B cell (primary cell): ENCODE results near the gene RPL36. TPM values are rescaled to one million over a fixed set of nuclear protein-coding genes. Genes with fewer than 3 reads are reported as not detected.
"Not testable (repeated sequence)": the region's sequence is repeated elsewhere in the genome, so short reads cannot be mapped to it uniquely, and the experiment has no call there.

Source experiments
- ATAC-seq: fragments of 200-7000 bp; cut with Tn5 transposase; one replicate; pipeline ENCODE4 v1.10.0; 2021; ENCODE audit warnings: low read depth, mild to moderate bottlenecking, moderate number of reproducible peaks, moderate library complexity
- CTCF ChIA-PET: fragments of 350-600 bp; sonication (Branson Sonifier 250); formaldehyde crosslinking; loops from one replicate; lab custom pipeline; 2021; ENCODE audit warnings: antibody characterized with exemption, inconsistent platforms; lab: Charles Lee
- POLR2A ChIA-PET: fragments of 350-600 bp; sonication (Branson Sonifier 250); formaldehyde crosslinking; loops from one replicate; lab custom pipeline; 2021; ENCODE audit warnings: antibody characterized with exemption; lab: Charles Lee
- DNase-seq: peaks from one replicate; pipeline ENCODE4 v3.0.0; 2013
- H2AFZ ChIP-seq: 2 replicates; pipeline ENCODE4 v1.6.1; 2012; ENCODE audit warnings: mild to moderate bottlenecking, low read depth, low read length; ENCODE audit not compliant: insufficient read depth, poor library complexity, severe bottlenecking
- H3K27ac ChIP-seq, 2 donors: 1 replicate in 1 of 2; 2 replicates in 1 of 2; pipeline ENCODE4 v1.5.1; 2012 to 2013; ENCODE audit warnings: low read length in 2 of 2, mild to moderate bottlenecking in 2 of 2, moderate library complexity in 1 of 2
- H3K27me3 ChIP-seq, 4 experiments: fragments of 200-600 bp in 1 of 4; sonication (generic) in 1 of 4; replicated peaks in 1 of 4; 1 replicate in 2 of 4; 2 replicates in 2 of 4; pipeline versions ENCODE4 v1.6.1 to v1.7.0; 2013 to 2016; ENCODE audit warnings: low read length in 3 of 4, mild to moderate bottlenecking in 2 of 4, mixed read lengths in 1 of 4, moderate library complexity in 1 of 4; ENCODE audit not compliant: insufficient read depth in 4 of 4, control insufficient read depth in 3 of 4; ENCODE audit errors: control extremely low read depth in 1 of 4
- H3K36me3 ChIP-seq, 2 experiments: replicated peaks in 1 of 2; 1 replicate in 1 of 2; 2 replicates in 1 of 2; pipeline versions ENCODE4 v1.6.1 to v1.7.1; 2013; ENCODE audit warnings: low read length in 1 of 2; ENCODE audit not compliant: insufficient read depth in 2 of 2, control insufficient read depth in 1 of 2; ENCODE audit errors: control extremely low read depth in 1 of 2, extremely low read depth in 1 of 2
- H3K4me1 ChIP-seq, 2 donors: fragments of 200-600 bp in 1 of 2; sonication (generic) in 1 of 2; 1 replicate in 1 of 2; 2 replicates in 1 of 2; pipeline versions ENCODE4 v1.5.1 to v1.6.1; 2013 to 2017; ENCODE audit warnings: low read length in 2 of 2; ENCODE audit not compliant: control insufficient read depth in 2 of 2, insufficient read depth in 2 of 2
- H3K4me2 ChIP-seq: replicated peaks from 2 replicates; pipeline ENCODE3; 2012; ENCODE audit warnings: mild to moderate bottlenecking, low read depth, low read length; ENCODE audit not compliant: poor library complexity, severe bottlenecking
- H3K4me3 ChIP-seq, 5 experiments: fragments of 200-600 bp in 1 of 5; sonication (generic) in 1 of 5; 1 replicate in 3 of 5; 2 replicates in 2 of 5; pipeline versions ENCODE4 v1.5.1 to v1.7.0; 2011 to 2016; ENCODE audit warnings: low read length in 4 of 5, mild to moderate bottlenecking in 4 of 5, low read depth in 2 of 5, control low read depth in 1 of 5, moderate library complexity in 1 of 5; ENCODE audit not compliant: insufficient read depth in 1 of 5; ENCODE audit errors: control extremely low read depth in 1 of 5, extremely low read depth in 1 of 5
- H3K79me2 ChIP-seq: fragments of 200-600 bp; sonication (generic); one replicate; pipeline ENCODE4 v1.6.0; 2016; ENCODE audit warnings: low read length; ENCODE audit not compliant: control insufficient read depth, insufficient read depth
- H3K9ac ChIP-seq: fragments of 200-600 bp; sonication (generic); 2 replicates; pipeline ENCODE4 v1.6.1; 2017; ENCODE audit warnings: mild to moderate bottlenecking, low read length, moderate library complexity
- H3K9me3 ChIP-seq, 3 donors: one replicate each; pipeline versions ENCODE4 v1.6.1 to v1.7.1; 2013; ENCODE audit warnings: low read length in 2 of 3; ENCODE audit not compliant: control insufficient read depth in 2 of 3, insufficient read depth in 1 of 3; ENCODE audit errors: control extremely low read depth in 1 of 3
- H4K20me1 ChIP-seq: 2 replicates; pipeline ENCODE4 v1.6.0; 2012; ENCODE audit warnings: mild to moderate bottlenecking, low read length; ENCODE audit not compliant: insufficient read depth, control insufficient read depth, poor library complexity, severe bottlenecking
- H3K27ac Mint-ChIP-seq: one replicate; pipeline ENCODE4 v1.8.0; 2021; ENCODE audit warnings: mixed read lengths
- H3K27me3 Mint-ChIP-seq: one replicate; pipeline ENCODE4 v1.8.0; 2021; ENCODE audit warnings: mixed read lengths
- H3K4me1 Mint-ChIP-seq: one replicate; pipeline ENCODE4 v1.8.0; 2021; ENCODE audit warnings: mixed read lengths
- H3K4me3 Mint-ChIP-seq: one replicate; pipeline ENCODE4 v1.8.0; 2021; ENCODE audit warnings: mixed read lengths
- H3K9me3 Mint-ChIP-seq: one replicate; pipeline ENCODE4 v1.8.0; 2022; ENCODE audit warnings: mixed read lengths; ENCODE audit not compliant: insufficient read depth
- CTCF ChIP-seq: fragments of 200-600 bp; IDR thresholded peaks from one replicate; pipeline ENCODE4 v1.8.0; 2022; ENCODE audit warnings: antibody characterized with exemption, mild to moderate bottlenecking
- EZH2 ChIP-seq: IDR thresholded peaks from 2 replicates; pipeline ENCODE4 v1.6.1; 2012; ENCODE audit warnings: borderline replicate concordance, low read depth, mild to moderate bottlenecking, moderate library complexity, low read length; ENCODE audit not compliant: insufficient read depth, poor library complexity, severe bottlenecking
- WGBS: methylation state at CpG from one replicate; pipeline ENCODE4 v1.1.5; 2013; ENCODE audit warnings: missing lambda C conversion rate; ENCODE audit not compliant: insufficient coverage; 5-methylcytosine and 5-hydroxymethylcytosine counted together
- intact Hi-C: fragments of 100-400 bp; cut with micrococcal nuclease; formaldehyde crosslinking; loops from one replicate; pipeline ENCODE4 v1.10.0; 2022
- polyA plus RNA-seq: library from polyadenylated mRNA; depleted of rRNA; stranded (reverse); fragments of >200 nt; gene quantifications from 2 replicates; pipeline ENCODE4 v1.2.3, GENCODE V29; 2012
- total RNA-seq, 2 donors: library from RNA; stranded (reverse); fragments of 120-200 nt in 1 of 2; gene quantifications; 1 replicate in 1 of 2; 2 replicates in 1 of 2; pipeline versions ENCODE4 v1.2.3 to v1.2.4, GENCODE V29; 2013 to 2022

The RPL36 gene
- total and polyA plus RNA-seq, 2 donors (not counting 1 experiment from before 2014, with no cell fraction given), result 899 to 983 TPM

- intact Hi-C loops, result loop anchor here (5.0 to 10.0 kb wide), 2 partner anchors 1660 to 1923 kb away; partner anchors contain the start of genes APBA3, ARHGEF18 and MRPL54
- Histone ChIP-seq H3K27ac (no peak overlapping the region), H3K9me3 (peaks cover 0 to 12% (median 0%) of the 10 kb centered on the region in 3 donors), H3K4me1 (peaks cover 14 to 39% of the 10 kb centered on the region in 2 donors), H3K27me3 (no peaks in the 10 kb centered on the region), H3K4me2 (peak overlapping the region; percentile 83), H3K9ac (peak overlapping the region; percentile 70), H2AFZ (peak overlapping the region; percentile 80), H3K4me3 (peak overlapping the region in 4 of 5 experiments; percentile 44 to 71 (median 68)), H4K20me1 (peaks cover 24% of the 10 kb centered on the region), H3K79me2 (peaks cover 24% of the 10 kb centered on the region), H3K36me3 (peaks cover 0 to 13% of the 10 kb centered on the region in 2 experiments)
- ATAC-seq, result no peak
- peak overlapping the region; percentile 16 for H3K27ac Mint-ChIP-seq
- peaks cover 40% of the 10 kb centered on the region for H3K4me1 Mint-ChIP-seq
- peak overlapping the region; percentile 93 for H3K4me3 Mint-ChIP-seq
- ChIA-PET POLR2A (interaction anchor here (1.1 to 1.9 kb wide), 2 partner anchors 8 to 65 kb away, joined by 4 to 13 read pairs; partner anchors contain the start of genes SAFB and SAFB2), CTCF (interaction anchor here (0.7 to 2.2 kb wide), 10 partner anchors 12 to 107 kb away, joined by 3 to 10 read pairs (median 3); partner anchors contain the start of genes CATSPERD, LONP1, SAFB and SAFB2)
- 63% methylated on average over 76 of the region's 76 CpGs for WGBS
- DNase-seq, result no peak
- no peaks in the 10 kb centered on the region for H3K27me3 Mint-ChIP-seq
- TF ChIP-seq EZH2, result no peak
- TF ChIP-seq CTCF, result peak; percentile 43
- H3K9me3 Mint-ChIP-seq, result no peaks in the 10 kb centered on the region
These were observed 2.5 kb upstream of the RPL36 start for GRCh38 chr19:5687360-5688198.

- H3K4me3 ChIP-seq, H2AFZ ChIP-seq, H3K9me3 Mint-ChIP-seq, H3K27me3 Mint-ChIP-seq, ATAC-seq, H3K27me3 ChIP-seq, H3K27ac ChIP-seq, H3K4me2 ChIP-seq, H3K9ac ChIP-seq: not testable (repeated sequence)
- Histone ChIP-seq H4K20me1 (peaks cover 32% of the 10 kb centered on the region), H3K4me1 (peaks cover 14 to 39% of the 10 kb centered on the region in 2 donors), H3K36me3 (peaks cover 0 to 20% of the 10 kb centered on the region in 2 experiments), H3K79me2 (peaks cover 32% of the 10 kb centered on the region), H3K9me3 (peaks cover 0 to 12% (median 0%) of the 10 kb centered on the region in 3 donors)
- WGBS, result 100% methylated on average over 2 of the region's 13 CpGs
- peak overlapping the region; percentile 34 for H3K4me3 Mint-ChIP-seq
- H3K27ac Mint-ChIP-seq, result peak overlapping the region; percentile 16
- ChIA-PET POLR2A (interaction anchor here (1.9 kb wide), 1 partner anchor 32 kb away, joined by 10 read pairs; the partner anchor contains the start of genes CATSPERD and LONP1), CTCF (interaction anchor here (1.5 to 2.2 kb wide), 2 partner anchors 62 to 66 kb away, joined by 5 to 6 read pairs; partner anchors contain the start of genes SAFB and SAFB2)
- DNase-seq, result peak; percentile 43
- intact Hi-C loops, result loop anchor here (5.0 to 10.0 kb wide), 2 partner anchors 1659 to 1924 kb away; partner anchors contain the start of genes APBA3, ARHGEF18 and MRPL54
- peaks cover 43% of the 10 kb centered on the region for H3K4me1 Mint-ChIP-seq
These were observed 1.7 kb upstream of the RPL36 start for GRCh38 chr19:5688262-5688881.
